Measurements from ENCODE around the gene ACVRL1. TPM values are rescaled to one million over a fixed set of nuclear protein-coding genes. Genes with fewer than 3 reads are reported as not detected.
A peak's percentile ranks its signal among the peaks of the same experiment; 100 is the strongest.

The ACVRL1 gene
- total and polyA plus RNA-seq, 2 donors (not counting 1 experiment from before 2014, with no cell fraction given) = not detected

- H3K79me2 ChIP-seq (ENCODE audit: control insufficient read depth, insufficient read depth, low read length) = no peaks in the 10 kb centered on the region
- H2AFZ ChIP-seq (ENCODE audit: insufficient read depth, low read depth, low read length, poor library complexity, severe bottlenecking) = peak overlapping the region; percentile 75
- H3K4me1 ChIP-seq (ENCODE audit: control insufficient read depth in 2 of 2, insufficient read depth in 2 of 2, low read length in 2 of 2) = peaks cover 23 to 31% of the 10 kb centered on the region in 2 donors
- 67% methylated on average over 13 of the region's 16 CpGs for WGBS (ENCODE audit: insufficient coverage)
- no peaks in the 10 kb centered on the region for H3K9me3 Mint-ChIP-seq (ENCODE audit: insufficient read depth)
- H3K27ac ChIP-seq (ENCODE audit: low read length in 2 of 2) = no peak overlapping the region
- H3K4me2 ChIP-seq (replicated peaks; ENCODE audit: low read depth, low read length, poor library complexity, severe bottlenecking) = peak overlapping the region; percentile 69
- peaks cover 0 to 4% (median 2%) of the 10 kb centered on the region in 4 experiments for H3K27me3 ChIP-seq (replicated peaks in 1 of 4; ENCODE audit: control extremely low read depth in 1 of 4, control insufficient read depth in 3 of 4, insufficient read depth in 4 of 4, low read length in 3 of 4)
- ChIA-PET CTCF (interaction anchor here (0.6 to 4.3 kb wide), 14 partner anchors 11 to 102 kb away, joined by 3 to 17 read pairs (median 4); partner anchors contain the start of gene ACVRL1), POLR2A (interaction anchor here (0.7 kb wide), 1 partner anchor 15 kb away, joined by 3 read pairs; the partner anchor contains the start of gene ACVRL1)
- ATAC-seq (ENCODE audit: low read depth) = peak; percentile 55
- no peaks in the 10 kb centered on the region for H4K20me1 ChIP-seq (ENCODE audit: control insufficient read depth, insufficient read depth, low read length, poor library complexity, severe bottlenecking)
- H3K27me3 Mint-ChIP-seq = no peaks in the 10 kb centered on the region
- H3K9ac ChIP-seq (ENCODE audit: low read length) = peak overlapping the region; percentile 39
- H3K4me3 ChIP-seq (ENCODE audit: control extremely low read depth in 1 of 5, extremely low read depth in 1 of 5, insufficient read depth in 1 of 5, low read depth in 2 of 5, low read length in 4 of 5) = peak overlapping the region in 2 of 5 experiments; percentile 10 to 40
- no peak for TF ChIP-seq EZH2 (IDR thresholded peaks at IDR 0.05; ENCODE audit: borderline replicate concordance, insufficient read depth, low read depth, low read length, poor library complexity, severe bottlenecking)
- no peak for TF ChIP-seq CTCF (IDR thresholded peaks at IDR 0.05)
- no peaks in the 10 kb centered on the region for H3K36me3 ChIP-seq (replicated peaks in 1 of 2; ENCODE audit: control extremely low read depth in 1 of 2, control insufficient read depth in 1 of 2, extremely low read depth in 1 of 2, insufficient read depth in 2 of 2, low read length in 1 of 2)
- H3K4me3 Mint-ChIP-seq = peak overlapping the region; percentile 65
- peaks cover 0 to 4% (median 0%) of the 10 kb centered on the region in 3 donors for H3K9me3 ChIP-seq (ENCODE audit: control extremely low read depth in 1 of 3, control insufficient read depth in 2 of 3, insufficient read depth in 1 of 3, low read length in 2 of 3)
- DNase-seq = peak; percentile 62
- intact Hi-C loops (cut with micrococcal nuclease) = no loop called here
- peak overlapping the region; percentile 37 for H3K27ac Mint-ChIP-seq
- H3K4me1 Mint-ChIP-seq = peaks cover 33% of the 10 kb centered on the region
These were observed 15.6 kb downstream of the ACVRL1 start for GRCh38 chr12:51922762-51923505.

Data from B cell (primary cell).